Skeletal muscle cell (primary cell): ENCODE data around the gene LDLRAD3.
A peak's percentile ranks its signal among the peaks of the same experiment; 100 is the strongest.
"Not testable (repeated sequence)": the region's sequence is repeated elsewhere in the genome, so short reads cannot be mapped to it uniquely, and the experiment has no call there.

ENCODE experiments used
- DNase-seq: peaks from one replicate; pipeline ENCODE4 v3.0.0-alpha.2; 2010; ENCODE audit warnings: low read depth
- H3K4me3 ChIP-seq: 2 replicates; pipeline ENCODE4 v1.5.1; 2011; ENCODE audit warnings: low read depth, mild to moderate bottlenecking, control low read depth, low read length, moderate library complexity

LDLRAD3 gene, protein sequence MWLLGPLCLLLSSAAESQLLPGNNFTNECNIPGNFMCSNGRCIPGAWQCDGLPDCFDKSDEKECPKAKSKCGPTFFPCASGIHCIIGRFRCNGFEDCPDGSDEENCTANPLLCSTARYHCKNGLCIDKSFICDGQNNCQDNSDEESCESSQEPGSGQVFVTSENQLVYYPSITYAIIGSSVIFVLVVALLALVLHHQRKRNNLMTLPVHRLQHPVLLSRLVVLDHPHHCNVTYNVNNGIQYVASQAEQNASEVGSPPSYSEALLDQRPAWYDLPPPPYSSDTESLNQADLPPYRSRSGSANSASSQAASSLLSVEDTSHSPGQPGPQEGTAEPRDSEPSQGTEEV

DNA sequence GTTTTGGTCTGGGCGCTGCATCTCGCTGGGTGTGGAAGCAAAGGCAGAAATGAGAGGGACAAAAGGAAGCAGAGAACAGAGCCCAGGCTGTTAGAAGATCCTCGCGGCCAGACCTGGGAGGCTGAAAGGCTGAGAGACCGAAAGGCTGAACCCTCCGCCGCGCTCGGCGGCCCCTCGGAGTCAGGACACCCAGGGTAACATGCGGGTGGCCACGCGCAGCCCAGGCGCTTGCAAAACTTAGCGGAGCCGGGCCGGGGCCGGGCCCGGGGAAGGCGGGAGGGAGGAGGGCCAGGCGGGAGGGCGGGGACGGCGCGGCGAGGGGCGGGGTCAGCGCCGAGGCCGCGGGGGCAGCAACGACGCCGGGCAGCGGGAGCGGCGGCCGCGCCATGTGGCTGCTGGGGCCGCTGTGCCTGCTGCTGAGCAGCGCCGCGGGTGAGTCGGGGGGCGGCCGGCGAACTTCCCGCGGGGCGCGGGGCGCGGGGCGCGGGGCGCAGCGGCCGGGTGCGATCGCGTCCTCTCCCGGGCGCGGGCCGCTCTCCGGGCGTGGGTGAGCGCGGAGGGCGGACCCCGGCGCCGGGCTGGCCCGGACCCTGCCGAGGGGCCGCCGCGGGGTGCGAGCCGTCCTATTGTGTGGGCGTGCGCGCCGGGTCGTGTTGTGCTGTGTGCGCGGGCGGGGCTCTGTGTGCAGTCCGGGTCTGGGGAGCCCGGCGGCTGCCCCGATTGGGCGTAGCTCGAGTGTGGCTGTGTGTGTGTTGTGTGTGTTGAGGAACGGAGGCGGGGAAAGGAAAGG, at the start of gene LDLRAD3:
Gene LDLRAD3, plus strand, starts transcription at position 350 of the 790 bp plus-strand sequence. Its CDS starts 37 bp downstream, at position 387.
- peak; percentile 85 for DNase-seq
- H3K4me3 ChIP-seq: peak within 1 kb of the TSS; percentile 61

DNA sequence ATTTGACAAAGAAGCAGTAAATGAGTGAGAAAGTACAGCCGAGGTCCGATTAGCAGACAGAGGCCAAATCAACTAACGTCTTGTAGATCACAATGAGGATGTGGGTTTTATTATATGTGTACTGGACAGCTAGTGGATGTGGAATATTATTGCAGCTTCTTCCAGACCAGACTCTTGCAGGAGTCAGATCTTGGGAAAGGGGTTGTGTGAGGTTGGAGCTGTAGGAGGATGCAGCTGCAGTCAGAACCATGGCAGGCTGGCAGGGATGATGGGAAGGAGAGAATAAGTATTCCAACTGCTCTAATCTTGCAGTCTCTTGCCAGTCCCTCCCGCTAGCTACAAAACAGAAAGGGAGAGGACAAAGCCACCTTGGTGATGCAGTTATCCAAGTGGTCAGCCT, 46.8 kb upstream of the LDLRAD3 start:
- DNase-seq: no peak

DNA sequence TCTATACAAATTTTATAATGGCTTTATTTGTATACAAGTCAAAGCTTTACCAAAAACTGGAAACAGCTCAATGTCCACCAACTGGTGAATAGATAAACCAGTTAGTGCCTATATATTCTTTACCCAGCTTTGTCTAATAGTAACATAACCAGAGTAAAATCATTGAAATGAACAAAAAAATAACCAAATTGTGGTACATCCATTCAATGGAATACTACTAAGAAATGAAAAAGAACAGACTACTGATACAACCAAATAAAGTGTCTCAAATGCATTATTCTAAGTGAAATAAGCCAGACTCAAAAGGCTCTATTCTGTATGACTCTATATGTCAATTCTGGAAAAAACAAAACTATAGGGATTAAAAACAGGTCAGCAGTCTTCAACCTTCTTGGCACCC, 40.9 kb upstream of the LDLRAD3 start:
- H3K4me3 ChIP-seq: no peak overlapping the region
- no peak for DNase-seq

More for the DNA sequence above, 46.8 kb upstream of the LDLRAD3 start:
- no peak overlapping the region for H3K4me3 ChIP-seq

DNA sequence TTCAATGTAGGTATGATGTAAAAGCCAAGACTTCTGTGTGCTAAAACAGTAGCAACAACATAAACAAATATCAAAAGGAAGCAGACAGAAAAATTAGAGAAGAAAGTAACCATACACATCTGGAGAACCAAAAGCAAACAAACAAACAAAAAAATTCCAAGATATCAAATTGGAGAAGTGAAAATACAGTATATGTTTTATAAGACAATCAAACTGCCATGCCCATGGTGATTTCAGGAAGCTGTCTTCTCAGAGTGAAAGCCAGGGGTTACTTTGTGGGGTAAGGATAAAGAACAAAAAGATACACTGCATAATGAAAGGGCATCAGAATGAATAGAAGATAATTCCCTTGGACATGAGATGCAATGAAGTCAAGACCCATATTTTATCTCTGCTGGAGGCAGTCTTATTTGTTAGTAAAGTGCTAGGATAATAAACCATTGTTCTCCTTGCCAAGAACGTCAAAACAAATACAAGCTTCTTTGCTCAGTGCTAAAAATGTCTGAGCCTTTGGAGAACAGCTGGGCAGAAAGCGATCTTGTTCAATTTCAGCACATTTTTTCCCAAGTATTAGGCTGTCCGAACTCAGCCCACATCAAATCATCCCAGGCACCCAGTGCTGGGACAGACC, 38.1 kb upstream of the LDLRAD3 start:
- DNase-seq: peak; percentile 38
- no peak overlapping the region for H3K4me3 ChIP-seq

DNA sequence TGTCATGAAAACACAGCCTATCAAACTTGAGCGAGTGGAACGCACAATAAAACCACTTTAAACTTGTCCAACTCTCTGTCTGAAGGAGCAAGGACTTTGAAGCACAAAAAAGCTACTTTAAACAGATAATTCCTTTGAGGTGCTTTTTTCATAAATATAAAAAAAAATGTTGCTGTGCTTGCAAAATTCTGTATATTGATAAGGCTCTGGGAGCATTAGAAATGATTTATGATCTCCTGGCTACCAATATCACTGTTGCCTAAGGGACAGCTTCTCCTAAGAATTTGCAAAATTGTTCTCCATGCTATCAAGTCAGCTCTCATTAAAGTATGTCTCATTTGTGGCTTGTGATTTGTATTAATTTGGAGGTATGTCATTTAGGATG, 37.6 kb upstream of the LDLRAD3 start:
- no peak for DNase-seq
- no peak overlapping the region for H3K4me3 ChIP-seq

DNA sequence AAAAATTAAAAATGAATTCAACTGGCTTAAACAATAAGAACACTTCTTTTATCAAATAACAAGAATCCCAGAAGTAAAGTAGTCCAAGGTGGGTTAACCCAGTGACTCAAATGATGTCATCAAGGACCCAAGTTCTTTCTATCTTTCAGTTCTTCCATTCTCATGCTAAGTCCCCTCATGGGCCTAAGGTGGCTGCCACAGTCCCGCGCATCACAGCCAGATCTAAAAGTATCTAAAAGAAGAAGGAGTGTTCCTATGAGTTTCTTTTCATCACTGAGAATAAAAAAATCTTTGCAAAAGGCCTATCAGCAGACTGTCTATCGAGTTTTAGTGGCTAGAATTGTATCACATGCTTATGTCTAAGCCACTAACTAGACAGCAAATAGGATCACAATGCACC, 37.2 kb upstream of the LDLRAD3 start:
- H3K4me3 ChIP-seq: no peak overlapping the region
- no peak for DNase-seq

DNA sequence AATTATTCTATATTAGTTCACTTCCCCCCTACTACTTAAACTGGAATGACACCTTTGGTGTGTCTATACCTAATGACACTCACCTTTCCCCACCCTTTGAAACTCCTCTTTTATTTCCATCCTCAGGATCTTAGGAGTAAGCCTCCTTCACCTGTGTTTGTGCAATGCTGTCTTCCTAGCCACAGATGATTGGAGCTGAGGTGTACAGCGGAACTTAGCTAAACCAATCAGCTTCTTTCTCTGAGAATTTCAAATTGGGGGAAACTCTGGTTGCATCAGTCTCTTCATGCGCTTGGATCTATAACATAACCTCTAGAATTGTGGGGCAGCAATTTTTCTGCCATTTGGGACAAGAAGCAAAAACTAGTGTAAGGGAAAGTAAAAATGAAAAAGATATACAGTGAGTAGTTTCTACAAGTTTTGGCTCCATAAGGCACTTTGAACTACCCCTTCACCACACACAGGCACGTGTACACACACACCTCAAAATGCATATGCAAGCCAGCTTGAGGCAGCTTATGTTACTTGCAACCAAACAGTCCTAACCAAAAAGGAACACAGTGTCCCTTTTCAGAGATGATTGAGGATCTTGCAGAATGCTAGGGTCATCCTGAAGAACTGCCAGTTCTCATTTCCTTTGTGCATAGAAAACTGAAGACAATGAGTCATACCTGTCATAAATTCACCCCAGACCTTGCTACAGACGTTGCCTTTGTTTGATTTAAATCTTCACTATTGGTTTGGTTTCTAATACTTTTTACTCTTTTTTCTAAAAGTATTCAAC, 36.0 kb upstream of the LDLRAD3 start:
- H3K4me3 ChIP-seq: no peak overlapping the region
- DNase-seq: peak; percentile 99

DNA sequence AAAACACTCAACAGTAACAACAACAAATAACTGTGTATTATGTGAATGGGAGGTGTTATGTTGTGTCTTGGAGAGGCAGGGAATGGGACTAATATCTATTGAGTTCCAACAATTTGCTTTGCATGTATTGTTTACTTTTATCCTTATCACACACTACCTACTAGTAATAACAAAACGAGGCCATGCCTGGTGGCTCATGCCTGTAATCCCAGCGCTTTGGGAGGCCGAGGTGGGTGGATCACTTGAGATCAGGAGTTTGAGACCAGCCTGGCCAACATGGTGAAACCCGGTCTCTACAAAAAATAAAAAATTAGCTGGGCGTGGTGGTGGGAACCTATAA, 35.5 kb upstream of the LDLRAD3 start:
- not testable (repeated sequence) for H3K4me3 ChIP-seq, DNase-seq

DNA sequence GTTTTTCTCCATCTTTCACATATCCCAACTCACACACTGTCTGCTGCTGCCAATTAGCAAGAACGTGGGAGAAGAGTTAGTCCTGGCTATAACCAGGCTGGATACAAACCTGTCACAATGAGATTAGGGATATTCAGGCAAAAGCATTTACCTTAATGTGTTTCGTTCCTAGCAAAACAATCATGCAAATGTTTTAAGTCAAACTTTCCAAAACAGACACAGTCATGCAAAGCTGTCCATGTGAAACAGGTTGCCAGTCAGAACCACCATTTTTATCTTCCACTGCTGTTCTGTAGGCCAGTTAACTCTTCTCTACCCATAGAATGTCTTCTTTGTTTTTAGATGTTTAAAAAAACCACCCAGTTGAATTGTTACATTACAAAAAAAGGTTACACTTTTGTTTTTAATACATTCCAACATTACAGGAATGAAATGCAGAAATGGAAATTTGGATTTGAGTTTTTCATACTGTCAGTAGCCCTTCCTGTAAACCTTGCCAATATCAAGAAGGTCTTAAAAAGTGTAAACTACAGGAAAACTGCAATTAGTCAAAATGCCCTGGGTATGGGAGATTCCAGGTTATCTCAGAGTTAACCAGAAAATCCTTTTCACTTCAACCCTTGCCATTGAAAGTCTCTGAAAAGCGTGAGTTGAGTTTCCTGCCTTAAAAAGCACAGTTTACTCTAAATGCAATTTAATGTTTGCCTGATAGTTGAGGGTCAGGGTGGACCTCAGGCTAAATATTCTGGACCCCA, 34.2 kb upstream of the LDLRAD3 start:
- DNase-seq: no peak
- H3K4me3 ChIP-seq: no peak overlapping the region

DNA sequence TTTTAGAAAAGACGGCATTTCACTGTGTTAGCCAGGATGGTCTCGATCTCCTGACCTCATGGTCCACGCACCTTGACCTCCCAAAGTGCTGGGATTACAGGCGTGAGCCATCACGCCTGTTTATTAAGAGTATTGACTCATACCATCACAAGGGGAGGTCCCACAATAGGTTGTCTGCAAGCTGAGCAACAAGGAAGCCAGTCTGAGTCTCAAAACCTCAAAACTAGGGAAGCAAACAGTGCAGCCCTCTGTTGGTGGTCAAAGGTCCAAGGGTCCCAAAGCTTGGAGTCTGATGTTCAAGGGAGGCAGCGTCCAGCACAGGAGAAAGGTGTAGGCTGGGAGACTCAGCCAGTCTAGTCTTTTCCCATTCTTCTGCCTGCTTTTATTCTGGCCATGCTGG, 32.8 kb upstream of the LDLRAD3 start:
- H3K4me3 ChIP-seq: no peak overlapping the region
- no peak for DNase-seq

DNA sequence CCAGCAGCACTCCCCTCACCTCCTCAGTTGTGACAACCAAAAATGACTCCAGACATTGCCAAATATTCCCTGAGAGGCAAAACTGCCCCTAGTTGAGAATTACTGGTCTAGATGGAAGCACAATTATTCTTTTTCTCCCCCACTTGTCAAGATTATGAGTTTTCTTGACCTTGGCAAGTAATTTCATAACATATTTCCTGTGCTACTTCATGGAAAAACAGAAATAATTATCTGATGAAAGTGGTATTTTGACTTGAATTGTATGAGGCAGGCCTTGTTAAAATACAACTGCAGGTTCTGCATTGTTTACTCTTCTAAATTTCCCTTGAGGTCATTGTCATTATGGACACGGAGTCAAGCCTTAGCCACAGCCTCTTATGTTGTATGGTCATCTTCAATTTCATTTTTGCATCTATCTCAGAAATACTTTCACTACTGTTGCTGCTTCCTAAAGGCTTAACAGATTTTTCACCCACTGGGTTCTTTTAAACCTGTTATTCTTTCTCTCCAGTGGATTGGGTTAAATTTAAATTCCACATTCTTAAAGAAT, 32.2 kb upstream of the LDLRAD3 start:
- no peak for DNase-seq

DNA sequence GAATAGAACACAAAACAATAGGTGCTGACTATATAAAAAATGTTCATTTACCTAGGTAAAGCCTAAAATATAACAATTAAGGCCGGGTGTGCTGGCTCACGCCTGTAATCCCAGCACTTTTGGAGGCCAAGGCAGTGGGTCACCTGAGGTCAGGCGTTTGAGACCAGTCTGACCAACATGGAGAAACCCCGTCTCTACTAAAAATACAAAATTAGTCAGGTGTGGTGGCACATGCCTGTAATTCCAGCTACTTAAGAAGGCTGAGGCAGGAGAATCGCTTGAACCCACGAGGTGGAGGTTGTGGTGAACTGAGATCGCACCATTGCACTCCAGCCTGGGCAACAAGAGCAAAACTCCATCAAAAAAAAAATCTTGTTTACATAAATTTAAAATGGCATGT, 31.4 kb upstream of the LDLRAD3 start:
- not testable (repeated sequence) for H3K4me3 ChIP-seq, DNase-seq

More for the DNA sequence above, 32.2 kb upstream of the LDLRAD3 start:
- no peak overlapping the region for H3K4me3 ChIP-seq

DNA sequence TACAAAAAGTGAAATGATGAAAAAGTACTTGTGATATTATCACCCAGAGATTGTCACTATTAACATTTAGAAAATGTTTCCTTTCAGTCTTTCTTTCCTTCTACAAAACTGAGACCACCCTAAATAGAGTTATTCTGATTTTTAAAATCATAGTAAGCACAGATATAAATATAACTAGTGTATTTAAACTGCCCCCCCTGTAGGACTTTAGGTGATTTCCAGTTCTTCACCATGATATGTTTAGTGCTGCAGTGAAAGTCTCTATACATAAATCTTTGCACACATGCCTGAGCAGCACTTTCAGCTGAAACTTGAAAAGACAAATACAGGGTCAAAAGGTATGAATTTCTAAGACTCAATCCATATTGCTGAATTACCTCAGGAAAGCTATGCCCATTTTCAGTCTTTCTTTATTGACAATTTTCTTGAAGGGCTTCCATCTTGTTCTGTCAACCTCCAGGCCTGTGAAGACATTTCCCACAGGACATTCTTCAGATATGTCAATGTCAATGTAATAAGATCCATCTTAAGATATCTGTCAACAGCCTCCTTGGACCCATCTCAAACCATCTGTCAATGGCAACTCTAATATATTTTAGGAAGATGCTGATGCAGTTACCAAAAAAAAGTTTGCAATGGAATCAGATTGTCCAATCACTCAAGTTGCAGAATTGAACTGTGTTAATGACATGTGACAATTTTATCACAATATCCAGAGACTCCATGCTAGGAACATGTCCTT, 30.8 kb upstream of the LDLRAD3 start:
- H3K4me3 ChIP-seq: no peak overlapping the region
- no peak for DNase-seq

DNA sequence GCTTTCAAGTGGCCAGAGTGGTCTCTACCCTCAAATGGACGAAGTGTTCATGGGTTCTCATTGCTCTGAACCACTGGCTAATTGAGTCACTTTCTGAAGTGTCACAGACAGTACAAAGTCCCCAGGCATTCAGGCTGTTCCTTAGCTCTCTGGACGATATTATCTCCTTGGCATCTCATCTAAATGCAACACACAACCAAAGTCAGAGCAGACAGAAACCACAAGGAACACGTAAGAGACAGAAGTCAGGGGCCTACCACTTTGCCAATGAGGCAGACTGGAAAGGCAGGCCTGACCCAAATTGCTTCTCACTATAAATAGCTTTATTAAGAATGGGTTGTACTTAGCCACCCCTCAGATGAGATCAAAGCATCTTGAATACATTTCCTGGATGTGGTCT, 29.0 kb upstream of the LDLRAD3 start:
- DNase-seq: no peak
- H3K4me3 ChIP-seq: no peak overlapping the region

DNA sequence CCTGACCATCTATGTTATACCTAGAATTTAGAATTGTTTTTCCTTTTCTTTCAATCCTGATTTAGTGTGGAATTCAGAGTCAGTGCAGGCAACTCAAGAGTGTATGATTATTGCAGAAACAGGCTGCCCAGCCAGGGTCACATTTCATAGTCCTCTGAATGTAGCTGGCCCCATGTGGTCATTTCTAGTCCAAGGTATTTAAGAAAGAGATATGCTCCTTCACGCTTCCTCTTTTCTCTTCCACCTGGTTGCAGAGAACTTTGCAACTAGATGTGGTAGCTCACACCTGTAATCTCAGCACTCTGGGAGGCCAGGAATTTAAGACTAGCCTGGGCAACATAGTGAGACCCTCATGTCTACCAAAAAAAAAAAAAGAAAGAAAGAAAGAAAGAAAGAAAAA, 27.6 kb upstream of the LDLRAD3 start:
- no peak overlapping the region for H3K4me3 ChIP-seq
- no peak for DNase-seq

DNA sequence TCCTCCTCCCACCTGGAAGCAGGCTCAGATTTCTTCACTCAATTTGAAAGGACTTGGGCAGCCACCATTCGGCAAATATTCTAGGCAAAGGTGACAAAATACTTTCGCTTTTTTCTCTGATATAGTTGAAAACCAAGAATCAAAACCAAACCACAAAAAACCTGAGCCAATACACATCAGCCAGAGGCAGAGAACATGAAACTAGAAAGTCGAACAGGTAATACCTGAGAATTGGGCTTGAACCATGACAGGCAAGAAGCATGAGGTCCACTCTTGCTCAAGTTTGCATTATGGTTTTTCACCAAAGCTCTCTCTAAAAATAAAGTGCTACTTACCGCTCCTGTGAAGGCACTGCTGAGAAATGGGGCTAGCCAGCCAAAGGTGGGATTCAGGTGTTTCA, 26.2 kb upstream of the LDLRAD3 start:
- H3K4me3 ChIP-seq: no peak overlapping the region
- no peak for DNase-seq

DNA sequence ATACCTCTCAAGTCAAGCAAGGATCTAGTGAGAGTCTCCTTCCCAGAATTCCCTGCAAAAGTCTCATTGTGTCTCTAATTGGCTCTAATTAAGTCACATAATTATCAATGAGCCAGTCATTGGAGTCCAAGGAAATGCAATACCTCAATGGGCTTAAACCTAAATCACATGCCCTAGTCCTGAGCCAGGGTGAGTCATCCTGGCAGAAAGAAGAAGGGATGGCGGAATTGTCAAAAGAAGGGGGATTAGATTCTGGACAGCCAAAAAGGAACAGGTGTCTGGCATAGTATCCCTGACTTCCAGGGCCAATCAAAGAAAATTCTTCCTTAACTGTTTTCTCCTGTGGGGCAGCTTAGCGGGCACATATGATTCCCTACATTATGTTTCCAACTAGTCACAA, 25.1 kb upstream of the LDLRAD3 start:
- H3K4me3 ChIP-seq: no peak overlapping the region
- no peak for DNase-seq

DNA sequence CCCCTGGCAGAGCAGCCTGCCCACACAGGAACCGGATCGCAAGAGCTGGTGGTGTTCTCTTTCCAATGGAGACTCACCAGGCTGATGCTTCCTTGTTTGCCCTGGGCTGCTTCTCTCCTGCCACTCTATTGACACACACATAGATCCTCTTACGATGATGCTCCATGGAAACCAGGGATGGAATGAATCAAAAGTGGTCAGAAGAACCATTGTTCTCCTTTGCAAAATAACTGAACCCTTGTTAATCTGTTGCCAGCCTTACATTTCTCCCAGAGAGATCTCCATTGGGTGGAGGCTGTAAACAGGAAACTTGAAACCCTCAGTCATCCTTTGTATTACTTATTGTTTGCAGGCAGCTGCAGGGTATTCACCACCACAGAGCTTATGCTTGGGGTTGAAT, 24.6 kb upstream of the LDLRAD3 start:
- no peak overlapping the region for H3K4me3 ChIP-seq

More for the DNA sequence above, 24.6 kb upstream of the LDLRAD3 start:
- DNase-seq: no peak
